ENCODE results near the gene ROMO1.

DNA sequence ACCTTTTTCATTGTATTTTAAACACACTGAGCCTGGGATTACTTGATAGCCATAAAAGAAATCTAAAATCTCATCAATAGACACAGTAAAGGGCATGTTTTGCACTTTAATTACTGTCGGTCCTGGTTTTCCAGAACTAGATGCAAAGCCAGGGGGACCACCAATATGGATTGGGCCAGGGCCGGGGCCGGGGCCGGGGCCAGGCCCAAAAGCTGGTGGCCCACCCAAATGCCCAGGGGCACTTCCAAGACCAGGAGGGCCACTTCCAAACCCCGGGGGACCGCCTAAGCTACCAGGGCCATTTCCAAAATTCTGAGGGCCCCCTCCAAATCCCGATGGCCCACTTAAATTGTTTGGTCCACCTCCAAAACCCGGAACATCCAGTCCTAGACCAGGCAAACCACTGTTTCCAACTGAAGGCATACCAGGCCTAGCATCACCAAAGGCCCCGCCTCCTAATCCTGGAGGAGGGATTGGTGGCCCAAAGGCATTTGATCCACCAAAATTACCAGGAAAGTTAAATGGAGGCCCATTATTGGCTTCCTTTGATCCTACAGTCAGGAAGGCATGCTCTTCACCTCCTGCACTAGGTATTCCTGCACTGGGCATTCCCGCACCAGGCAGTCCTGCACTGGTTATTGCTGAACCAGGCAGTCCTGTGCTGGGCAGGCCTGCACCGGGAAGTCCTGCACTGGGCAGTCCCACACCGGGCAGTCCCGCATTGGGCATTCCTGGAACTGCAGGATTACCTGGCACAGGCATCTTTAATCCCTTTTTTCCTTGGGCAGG is 46.4 kb upstream of the ROMO1 start:
- TF ChIP-seq, protein P1, sequence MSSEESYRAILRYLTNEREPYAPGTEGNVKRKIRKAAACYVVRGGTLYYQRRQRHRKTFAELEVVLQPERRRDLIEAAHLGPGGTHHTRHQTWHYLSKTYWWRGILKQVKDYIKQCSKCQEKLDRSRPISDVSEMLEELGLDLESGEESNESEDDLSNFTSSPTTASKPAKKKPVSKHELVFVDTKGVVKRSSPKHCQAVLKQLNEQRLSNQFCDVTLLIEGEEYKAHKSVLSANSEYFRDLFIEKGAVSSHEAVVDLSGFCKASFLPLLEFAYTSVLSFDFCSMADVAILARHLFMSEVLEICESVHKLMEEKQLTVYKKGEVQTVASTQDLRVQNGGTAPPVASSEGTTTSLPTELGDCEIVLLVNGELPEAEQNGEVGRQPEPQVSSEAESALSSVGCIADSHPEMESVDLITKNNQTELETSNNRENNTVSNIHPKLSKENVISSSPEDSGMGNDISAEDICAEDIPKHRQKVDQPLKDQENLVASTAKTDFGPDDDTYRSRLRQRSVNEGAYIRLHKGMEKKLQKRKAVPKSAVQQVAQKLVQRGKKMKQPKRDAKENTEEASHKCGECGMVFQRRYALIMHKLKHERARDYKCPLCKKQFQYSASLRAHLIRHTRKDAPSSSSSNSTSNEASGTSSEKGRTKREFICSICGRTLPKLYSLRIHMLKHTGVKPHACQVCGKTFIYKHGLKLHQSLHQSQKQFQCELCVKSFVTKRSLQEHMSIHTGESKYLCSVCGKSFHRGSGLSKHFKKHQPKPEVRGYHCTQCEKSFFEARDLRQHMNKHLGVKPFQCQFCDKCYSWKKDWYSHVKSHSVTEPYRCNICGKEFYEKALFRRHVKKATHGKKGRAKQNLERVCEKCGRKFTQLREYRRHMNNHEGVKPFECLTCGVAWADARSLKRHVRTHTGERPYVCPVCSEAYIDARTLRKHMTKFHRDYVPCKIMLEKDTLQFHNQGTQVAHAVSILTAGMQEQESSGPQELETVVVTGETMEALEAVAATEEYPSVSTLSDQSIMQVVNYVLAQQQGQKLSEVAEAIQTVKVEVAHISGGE (tag by site-specific recombination; conservative IDR thresholded peaks at IDR 0.05; ENCODE audit: low read depth): no peak
- TF ChIP-seq, protein P2, sequence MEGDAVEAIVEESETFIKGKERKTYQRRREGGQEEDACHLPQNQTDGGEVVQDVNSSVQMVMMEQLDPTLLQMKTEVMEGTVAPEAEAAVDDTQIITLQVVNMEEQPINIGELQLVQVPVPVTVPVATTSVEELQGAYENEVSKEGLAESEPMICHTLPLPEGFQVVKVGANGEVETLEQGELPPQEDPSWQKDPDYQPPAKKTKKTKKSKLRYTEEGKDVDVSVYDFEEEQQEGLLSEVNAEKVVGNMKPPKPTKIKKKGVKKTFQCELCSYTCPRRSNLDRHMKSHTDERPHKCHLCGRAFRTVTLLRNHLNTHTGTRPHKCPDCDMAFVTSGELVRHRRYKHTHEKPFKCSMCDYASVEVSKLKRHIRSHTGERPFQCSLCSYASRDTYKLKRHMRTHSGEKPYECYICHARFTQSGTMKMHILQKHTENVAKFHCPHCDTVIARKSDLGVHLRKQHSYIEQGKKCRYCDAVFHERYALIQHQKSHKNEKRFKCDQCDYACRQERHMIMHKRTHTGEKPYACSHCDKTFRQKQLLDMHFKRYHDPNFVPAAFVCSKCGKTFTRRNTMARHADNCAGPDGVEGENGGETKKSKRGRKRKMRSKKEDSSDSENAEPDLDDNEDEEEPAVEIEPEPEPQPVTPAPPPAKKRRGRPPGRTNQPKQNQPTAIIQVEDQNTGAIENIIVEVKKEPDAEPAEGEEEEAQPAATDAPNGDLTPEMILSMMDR (tag by site-specific recombination; IDR thresholded peaks at IDR 0.05): no peak
- no peak for TF ChIP-seq ZNF621 (tag by site-specific recombination; IDR thresholded peaks at IDR 0.05)
- TF ChIP-seq, protein P3, sequence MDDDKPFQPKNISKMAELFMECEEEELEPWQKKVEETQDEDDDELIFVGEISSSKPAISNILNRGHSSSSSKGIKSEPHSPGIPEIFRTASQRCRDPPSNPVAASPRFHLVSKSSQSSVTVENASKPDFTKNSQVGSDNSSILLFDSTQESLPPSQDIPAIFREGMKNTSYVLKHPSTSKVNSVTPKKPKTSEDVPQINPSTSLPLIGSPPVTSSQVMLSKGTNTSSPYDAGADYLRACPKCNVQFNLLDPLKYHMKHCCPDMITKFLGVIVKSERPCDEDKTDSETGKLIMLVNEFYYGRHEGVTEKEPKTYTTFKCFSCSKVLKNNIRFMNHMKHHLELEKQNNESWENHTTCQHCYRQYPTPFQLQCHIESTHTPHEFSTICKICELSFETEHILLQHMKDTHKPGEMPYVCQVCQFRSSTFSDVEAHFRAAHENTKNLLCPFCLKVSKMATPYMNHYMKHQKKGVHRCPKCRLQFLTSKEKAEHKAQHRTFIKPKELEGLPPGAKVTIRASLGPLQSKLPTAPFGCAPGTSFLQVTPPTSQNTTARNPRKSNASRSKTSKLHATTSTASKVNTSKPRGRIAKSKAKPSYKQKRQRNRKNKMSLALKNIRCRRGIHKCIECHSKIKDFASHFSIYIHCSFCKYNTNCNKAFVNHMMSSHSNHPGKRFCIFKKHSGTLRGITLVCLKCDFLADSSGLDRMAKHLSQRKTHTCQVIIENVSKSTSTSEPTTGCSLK (tag by site-specific recombination; IDR thresholded peaks at IDR 0.05): no peak
- no peak for TF ChIP-seq ZNF660 (tag by site-specific recombination; IDR thresholded peaks at IDR 0.05)
- no peak for TF ChIP-seq ZNF274 (IDR thresholded peaks at IDR 0.05; ENCODE audit: low read length)
- no peak for TF ChIP-seq ZNF274 (tag by site-specific recombination; IDR thresholded peaks at IDR 0.05; ENCODE audit: borderline replicate concordance)
- TF ChIP-seq, protein P4, sequence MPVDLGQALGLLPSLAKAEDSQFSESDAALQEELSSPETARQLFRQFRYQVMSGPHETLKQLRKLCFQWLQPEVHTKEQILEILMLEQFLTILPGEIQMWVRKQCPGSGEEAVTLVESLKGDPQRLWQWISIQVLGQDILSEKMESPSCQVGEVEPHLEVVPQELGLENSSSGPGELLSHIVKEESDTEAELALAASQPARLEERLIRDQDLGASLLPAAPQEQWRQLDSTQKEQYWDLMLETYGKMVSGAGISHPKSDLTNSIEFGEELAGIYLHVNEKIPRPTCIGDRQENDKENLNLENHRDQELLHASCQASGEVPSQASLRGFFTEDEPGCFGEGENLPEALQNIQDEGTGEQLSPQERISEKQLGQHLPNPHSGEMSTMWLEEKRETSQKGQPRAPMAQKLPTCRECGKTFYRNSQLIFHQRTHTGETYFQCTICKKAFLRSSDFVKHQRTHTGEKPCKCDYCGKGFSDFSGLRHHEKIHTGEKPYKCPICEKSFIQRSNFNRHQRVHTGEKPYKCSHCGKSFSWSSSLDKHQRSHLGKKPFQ (tag by site-specific recombination; IDR thresholded peaks at IDR 0.05): no peak
- TF ChIP-seq, protein P5, sequence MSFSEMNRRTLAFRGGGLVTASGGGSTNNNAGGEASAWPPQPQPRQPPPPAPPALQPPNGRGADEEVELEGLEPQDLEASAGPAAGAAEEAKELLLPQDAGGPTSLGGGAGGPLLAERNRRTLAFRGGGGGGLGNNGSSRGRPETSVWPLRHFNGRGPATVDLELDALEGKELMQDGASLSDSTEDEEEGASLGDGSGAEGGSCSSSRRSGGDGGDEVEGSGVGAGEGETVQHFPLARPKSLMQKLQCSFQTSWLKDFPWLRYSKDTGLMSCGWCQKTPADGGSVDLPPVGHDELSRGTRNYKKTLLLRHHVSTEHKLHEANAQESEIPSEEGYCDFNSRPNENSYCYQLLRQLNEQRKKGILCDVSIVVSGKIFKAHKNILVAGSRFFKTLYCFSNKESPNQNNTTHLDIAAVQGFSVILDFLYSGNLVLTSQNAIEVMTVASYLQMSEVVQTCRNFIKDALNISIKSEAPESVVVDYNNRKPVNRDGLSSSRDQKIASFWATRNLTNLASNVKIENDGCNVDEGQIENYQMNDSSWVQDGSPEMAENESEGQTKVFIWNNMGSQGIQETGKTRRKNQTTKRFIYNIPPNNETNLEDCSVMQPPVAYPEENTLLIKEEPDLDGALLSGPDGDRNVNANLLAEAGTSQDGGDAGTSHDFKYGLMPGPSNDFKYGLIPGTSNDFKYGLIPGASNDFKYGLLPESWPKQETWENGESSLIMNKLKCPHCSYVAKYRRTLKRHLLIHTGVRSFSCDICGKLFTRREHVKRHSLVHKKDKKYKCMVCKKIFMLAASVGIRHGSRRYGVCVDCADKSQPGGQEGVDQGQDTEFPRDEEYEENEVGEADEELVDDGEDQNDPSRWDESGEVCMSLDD (tag by site-specific recombination; IDR thresholded peaks at IDR 0.05): no peak
- no peak for TF ChIP-seq ZNF670 (tag by site-specific recombination; IDR thresholded peaks at IDR 0.05; ENCODE audit: low read depth)
- no peak for TF ChIP-seq KLF1 (tag by site-specific recombination; IDR thresholded peaks at IDR 0.05)
